ENCODE measurements around the gene PITPNM2. TPM values are rescaled to one million over a fixed set of nuclear protein-coding genes. Genes with fewer than 3 reads are reported as not detected.

Gene PITPNM2
- total RNA-seq, 4 donors from 2014 or later: 10.4 to 24.4 (median 13.3) TPM

DNA sequence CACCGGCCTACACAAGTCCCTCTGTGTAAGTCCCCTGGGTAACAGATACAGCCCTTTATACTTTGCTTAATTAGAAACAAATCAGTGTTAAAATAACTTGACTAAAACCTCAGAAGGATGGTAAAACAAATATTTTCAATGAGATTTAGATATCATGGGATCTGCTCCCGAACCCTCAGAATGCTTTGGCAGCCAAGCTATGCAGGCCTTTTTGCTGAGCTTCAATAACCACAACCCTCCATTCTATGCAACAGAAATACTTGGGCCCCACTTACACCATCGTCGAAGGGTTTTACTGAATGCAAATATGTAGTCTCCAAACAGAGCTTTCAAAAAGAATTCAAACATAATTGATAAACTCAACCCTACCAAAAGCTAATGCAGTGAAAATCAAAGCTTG lies 29.3 kb upstream of the PITPNM2 start:
- Histone ChIP-seq H3K27me3 (no peaks in the 10 kb centered on the region), H3K4me3 (no peak overlapping the region), H3K4me1 (no peaks in the 10 kb centered on the region), H3K36me3 (peaks cover 7 to 58% (median 30%) of the 10 kb centered on the region in 4 donors), H3K27ac (replicated peaks in 1 of 4) (no peak overlapping the region), H3K9me3 (no peaks in the 10 kb centered on the region)
- WGBS: 95% methylated on average over 4 of the region's 4 CpGs
- intact Hi-C loops (cut with DNase I): no loop called here
- TF ChIP-seq POLR2A (IDR thresholded peaks at IDR 0.05; ENCODE audit: low read depth) (no peak), EP300 (IDR thresholded peaks at IDR 0.05) (no peak), POLR2AphosphoS5 (IDR thresholded peaks at IDR 0.05) (no peak)
- TF ChIP-seq, protein P1, sequence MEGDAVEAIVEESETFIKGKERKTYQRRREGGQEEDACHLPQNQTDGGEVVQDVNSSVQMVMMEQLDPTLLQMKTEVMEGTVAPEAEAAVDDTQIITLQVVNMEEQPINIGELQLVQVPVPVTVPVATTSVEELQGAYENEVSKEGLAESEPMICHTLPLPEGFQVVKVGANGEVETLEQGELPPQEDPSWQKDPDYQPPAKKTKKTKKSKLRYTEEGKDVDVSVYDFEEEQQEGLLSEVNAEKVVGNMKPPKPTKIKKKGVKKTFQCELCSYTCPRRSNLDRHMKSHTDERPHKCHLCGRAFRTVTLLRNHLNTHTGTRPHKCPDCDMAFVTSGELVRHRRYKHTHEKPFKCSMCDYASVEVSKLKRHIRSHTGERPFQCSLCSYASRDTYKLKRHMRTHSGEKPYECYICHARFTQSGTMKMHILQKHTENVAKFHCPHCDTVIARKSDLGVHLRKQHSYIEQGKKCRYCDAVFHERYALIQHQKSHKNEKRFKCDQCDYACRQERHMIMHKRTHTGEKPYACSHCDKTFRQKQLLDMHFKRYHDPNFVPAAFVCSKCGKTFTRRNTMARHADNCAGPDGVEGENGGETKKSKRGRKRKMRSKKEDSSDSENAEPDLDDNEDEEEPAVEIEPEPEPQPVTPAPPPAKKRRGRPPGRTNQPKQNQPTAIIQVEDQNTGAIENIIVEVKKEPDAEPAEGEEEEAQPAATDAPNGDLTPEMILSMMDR (IDR thresholded peaks at IDR 0.05): no peak
- no peak for DNase-seq (ENCODE audit: extremely low spot score)

DNA sequence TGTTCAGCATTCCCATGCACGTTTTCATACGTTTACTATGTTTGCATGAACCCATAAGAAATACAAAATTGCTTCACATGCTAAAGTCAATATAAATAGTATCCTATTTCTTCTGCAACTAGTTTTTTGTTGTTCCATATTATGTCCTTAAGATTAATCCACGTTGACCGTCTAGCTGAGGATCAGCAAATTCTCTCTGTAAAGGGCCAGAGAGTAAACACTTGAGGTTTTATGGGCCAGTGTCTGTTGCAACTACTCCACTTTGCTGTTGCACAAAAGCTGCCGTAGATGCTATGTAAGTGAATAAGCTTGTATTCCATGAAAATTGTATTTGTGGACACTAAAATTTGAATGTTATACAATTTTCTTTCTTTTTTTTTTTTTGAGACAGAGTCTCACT lies 21.1 kb upstream of the PITPNM2 start:
- H3K27me3 ChIP-seq: no peaks in the 10 kb centered on the region
- H3K9me3 ChIP-seq: no peaks in the 10 kb centered on the region
- no peaks in the 10 kb centered on the region for H3K4me1 ChIP-seq
- intact Hi-C loops (cut with DNase I): no loop called here
- peaks cover 0 to 22% (median 10%) of the 10 kb centered on the region in 4 donors for H3K36me3 ChIP-seq
- TF ChIP-seq POLR2A (IDR thresholded peaks at IDR 0.05; ENCODE audit: low read depth): no peak
- TF ChIP-seq, protein P1 (IDR thresholded peaks at IDR 0.05): no peak
- no peak for TF ChIP-seq EP300 (IDR thresholded peaks at IDR 0.05)
- no peak for TF ChIP-seq POLR2AphosphoS5 (IDR thresholded peaks at IDR 0.05)
- H3K27ac ChIP-seq (replicated peaks in 1 of 4): no peak overlapping the region
- WGBS: 71% methylated on average over 5 of the region's 5 CpGs
- no peak for DNase-seq (ENCODE audit: extremely low spot score)
- no peak overlapping the region for H3K4me3 ChIP-seq

- Histone ChIP-seq H3K4me1 (no peaks in the 10 kb centered on the region), H3K9me3 (no peaks in the 10 kb centered on the region), H3K27ac (replicated peaks in 1 of 4) (no peak overlapping the region), H3K4me3 (no peak overlapping the region), H3K27me3 (no peaks in the 10 kb centered on the region), H3K36me3 (peaks cover 0 to 37% (median 32%) of the 10 kb centered on the region in 4 donors)
- intact Hi-C loops (cut with DNase I): no loop called here
- DNase-seq (ENCODE audit: extremely low spot score): no peak
- no peak for TF ChIP-seq POLR2AphosphoS5 (IDR thresholded peaks at IDR 0.05)
- TF ChIP-seq, protein P1 (IDR thresholded peaks at IDR 0.05): no peak
- no peak for TF ChIP-seq POLR2A (IDR thresholded peaks at IDR 0.05; ENCODE audit: low read depth)
- TF ChIP-seq EP300 (IDR thresholded peaks at IDR 0.05): no peak
- 50% methylated on average over 2 of the region's 2 CpGs for WGBS
Measured at GRCh38 chr12:123167329-123167728, 16.4 kb upstream of the PITPNM2 start.

GRCh38 chr12:123165537-123165936 lies 14.6 kb upstream of the PITPNM2 start:
- no peaks in the 10 kb centered on the region for H3K4me1 ChIP-seq
- H3K9me3 ChIP-seq: no peaks in the 10 kb centered on the region
- no peak overlapping the region for H3K27ac ChIP-seq (replicated peaks in 1 of 4)
- DNase-seq (ENCODE audit: extremely low spot score): no peak
- peaks cover 0 to 44% (median 31%) of the 10 kb centered on the region in 4 donors for H3K36me3 ChIP-seq
- TF ChIP-seq POLR2AphosphoS5 (IDR thresholded peaks at IDR 0.05): no peak
- no peak for TF ChIP-seq EP300 (IDR thresholded peaks at IDR 0.05)
- TF ChIP-seq, protein P1 (IDR thresholded peaks at IDR 0.05): no peak
- TF ChIP-seq POLR2A (IDR thresholded peaks at IDR 0.05; ENCODE audit: low read depth): no peak
- intact Hi-C loops (cut with DNase I): no loop called here
- H3K4me3 ChIP-seq: no peak overlapping the region
- H3K27me3 ChIP-seq: no peaks in the 10 kb centered on the region
- 90% methylated on average over 4 of the region's 4 CpGs for WGBS

DNA sequence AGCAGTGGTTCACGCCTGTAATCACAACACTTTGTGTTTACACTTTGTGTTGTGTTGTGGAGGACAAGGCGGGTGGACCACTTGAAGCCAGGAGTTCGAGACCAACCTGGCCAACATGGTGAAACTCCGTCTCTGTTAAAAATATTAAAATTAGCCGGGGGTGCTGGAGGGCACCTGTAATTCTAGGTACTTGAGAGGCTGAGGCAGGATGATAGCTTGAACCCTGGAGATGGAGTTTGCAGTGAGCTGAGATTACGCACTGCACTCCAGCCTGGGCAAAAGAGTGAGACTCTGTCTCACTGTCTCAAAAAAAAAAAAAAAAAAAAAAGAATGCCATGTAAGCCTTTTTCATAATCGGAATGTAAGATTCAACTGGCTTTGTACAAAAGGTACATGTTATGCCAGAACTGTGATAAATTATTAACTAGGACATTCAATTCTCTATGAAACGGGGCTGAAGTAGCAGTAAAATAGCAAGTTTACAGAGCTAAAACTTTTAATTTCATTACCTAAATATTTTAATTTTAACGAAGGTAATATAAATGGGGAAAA lies 13.9 kb upstream of the PITPNM2 start:
- no peak overlapping the region for H3K27ac ChIP-seq (replicated peaks in 1 of 4)
- H3K4me3 ChIP-seq: no peak overlapping the region
- no peaks in the 10 kb centered on the region for H3K27me3 ChIP-seq
- H3K4me1 ChIP-seq: no peaks in the 10 kb centered on the region
- H3K9me3 ChIP-seq: no peaks in the 10 kb centered on the region
- no peak for TF ChIP-seq POLR2A (IDR thresholded peaks at IDR 0.05; ENCODE audit: low read depth)
- TF ChIP-seq, protein P1 (IDR thresholded peaks at IDR 0.05): no peak
- TF ChIP-seq POLR2AphosphoS5 (IDR thresholded peaks at IDR 0.05): no peak
- no peak for TF ChIP-seq EP300 (IDR thresholded peaks at IDR 0.05)
- intact Hi-C loops (cut with DNase I): no loop called here
- no peak for DNase-seq (ENCODE audit: extremely low spot score)
- peaks cover 0 to 51% (median 37%) of the 10 kb centered on the region in 4 donors for H3K36me3 ChIP-seq
- WGBS: 91% methylated on average over 9 of the region's 9 CpGs

All from esophagus muscularis mucosa (tissue), 4 donors.